Measurements from ENCODE around the gene LRP3.

- TF ChIP-seq, protein P1, sequence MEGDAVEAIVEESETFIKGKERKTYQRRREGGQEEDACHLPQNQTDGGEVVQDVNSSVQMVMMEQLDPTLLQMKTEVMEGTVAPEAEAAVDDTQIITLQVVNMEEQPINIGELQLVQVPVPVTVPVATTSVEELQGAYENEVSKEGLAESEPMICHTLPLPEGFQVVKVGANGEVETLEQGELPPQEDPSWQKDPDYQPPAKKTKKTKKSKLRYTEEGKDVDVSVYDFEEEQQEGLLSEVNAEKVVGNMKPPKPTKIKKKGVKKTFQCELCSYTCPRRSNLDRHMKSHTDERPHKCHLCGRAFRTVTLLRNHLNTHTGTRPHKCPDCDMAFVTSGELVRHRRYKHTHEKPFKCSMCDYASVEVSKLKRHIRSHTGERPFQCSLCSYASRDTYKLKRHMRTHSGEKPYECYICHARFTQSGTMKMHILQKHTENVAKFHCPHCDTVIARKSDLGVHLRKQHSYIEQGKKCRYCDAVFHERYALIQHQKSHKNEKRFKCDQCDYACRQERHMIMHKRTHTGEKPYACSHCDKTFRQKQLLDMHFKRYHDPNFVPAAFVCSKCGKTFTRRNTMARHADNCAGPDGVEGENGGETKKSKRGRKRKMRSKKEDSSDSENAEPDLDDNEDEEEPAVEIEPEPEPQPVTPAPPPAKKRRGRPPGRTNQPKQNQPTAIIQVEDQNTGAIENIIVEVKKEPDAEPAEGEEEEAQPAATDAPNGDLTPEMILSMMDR (IDR thresholded peaks at IDR 0.05), result no peak
- no peak for TF ChIP-seq EZH2 (IDR thresholded peaks at IDR 0.05; ENCODE audit: borderline replicate concordance, insufficient read depth, low read depth, low read length, poor library complexity, severe bottlenecking)
Measured at GRCh38 chr19:33212436-33213172, 18.5 kb downstream of the LRP3 start.

Measured in B cell (primary cell).